C4-2B (cell line): Measurements from ENCODE around the gene CFDP1.

ENCODE experiments used
- CTCF ChIP-seq: fragments of 450-650 bp; conservative IDR thresholded peaks from 2 replicates; pipeline ENCODE4 v1.5.1; 2017; ENCODE audit warnings: mild to moderate bottlenecking
- ZFX ChIP-seq: fragments of 450-650 bp; IDR thresholded peaks from 2 replicates; pipeline ENCODE4 v1.6.1; 2017

DNA sequence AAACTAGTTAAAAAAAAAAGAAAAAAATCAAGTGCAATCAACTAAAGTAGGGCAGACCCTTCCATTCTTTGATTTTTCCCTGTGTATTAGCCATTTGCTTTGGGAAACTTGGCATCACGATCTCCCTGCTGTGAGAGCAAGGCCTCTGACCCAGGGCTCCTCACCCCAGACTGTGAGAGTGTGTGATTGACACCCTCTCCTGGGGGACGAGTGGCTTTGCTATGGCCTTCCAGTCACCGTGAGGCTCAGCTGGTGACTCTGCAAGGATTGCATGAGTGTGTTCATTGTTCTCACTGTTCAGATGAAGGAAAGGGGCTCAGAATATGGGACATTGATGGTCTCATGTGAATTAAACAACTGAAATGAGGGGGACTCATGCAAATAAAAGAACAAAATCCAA lies 112.9 kb downstream of the CFDP1 start:
- no peak for TF ChIP-seq CTCF
- TF ChIP-seq ZFX: no peak
